HCT116 (cell line): ENCODE measurements around the gene TFF1. TPM values are rescaled to one million over a fixed set of nuclear protein-coding genes. Genes with fewer than 3 reads are reported as not detected.

Experiments used
- ATAC-seq: fragments of 200-7000 bp; cut with Tn5 transposase; 2 replicates; pipeline ENCODE4 v1.9.1; 2020; ENCODE audit warnings: mild to moderate bottlenecking, moderate library complexity
- BruUV-seq: library from RNA; stranded (reverse); fragments of 400-500 nt; replicated peaks from 2 replicates; lab custom pipeline; 2021; lab: Mats Ljungman, UMichigan
- CTCF ChIA-PET: fragments of 300-600 bp; sonication (Branson Sonifier 250); formaldehyde crosslinking; loops from one replicate; lab custom pipeline; 2021; ENCODE audit warnings: antibody characterized with exemption; lab: Charles Lee
- POLR2A ChIA-PET: fragments of 300-600, 350-600 bp; sonication (Branson Sonifier 250); formaldehyde crosslinking; loops from one replicate; lab custom pipeline; 2021; ENCODE audit warnings: antibody characterized with exemption; lab: Charles Lee
- RAD21 ChIA-PET, 2 experiments: fragments of 300-600 bp; sonication (Branson Sonifier 250); formaldehyde crosslinking; loops; one replicate each; lab custom pipeline; 2023; ENCODE audit warnings: low total read pairs in 2 of 2; ENCODE audit not compliant: uncharacterized antibody in 2 of 2, unreplicated experiment in 2 of 2, low non-redundant PET in 1 of 2; lab: Charles Lee
- DNase-seq: peaks from one replicate; pipeline ENCODE4 v3.0.0-alpha.2; 2010; ENCODE audit warnings: low read depth, low spot score
- H2AFZ ChIP-seq: fragments of 200-600 bp; shearing (Covaris generic), sonication (generic); 2 replicates; pipeline ENCODE4 v1.6.1; 2017; ENCODE audit warnings: low read depth, mixed run types, mixed read lengths, antibody characterized with exemption, low read length; ENCODE audit not compliant: poor library complexity, severe bottlenecking
- H3K27ac ChIP-seq: 2 replicates; pipeline ENCODE4 v1.5.1; 2012; ENCODE audit warnings: low read depth, low read length
- H3K27me3 ChIP-seq: fragments of 200-600 bp; sonication (generic); 2 replicates; pipeline ENCODE4 v1.6.1; 2016; ENCODE audit warnings: mixed run types, low read length, mixed read lengths; ENCODE audit not compliant: insufficient read depth
- H3K36me3 ChIP-seq, 2 experiments: fragments of 200-500 bp in 1 of 2; fragments of 200-600 bp in 1 of 2; sonication (Bioruptor generic) in 1 of 2; sonication (generic) in 1 of 2; 2 replicates each; pipeline versions ENCODE4 v1.5.1 to v1.6.1; 2014 to 2016; ENCODE audit warnings: low read length in 2 of 2, inconsistent platforms in 1 of 2, mixed read lengths in 1 of 2, mixed run types in 1 of 2; ENCODE audit not compliant: insufficient read depth in 2 of 2, control insufficient read depth in 1 of 2
- H3K4me1 ChIP-seq, 2 experiments: fragments of 200-600 bp in 1 of 2; sonication (generic) in 1 of 2; 2 replicates each; pipeline versions ENCODE4 v1.5.1 to v1.6.1; 2012 to 2017; ENCODE audit warnings: low read length in 2 of 2, inconsistent platforms in 1 of 2, mild to moderate bottlenecking in 1 of 2, mixed read lengths in 1 of 2, mixed run types in 1 of 2, moderate library complexity in 1 of 2; ENCODE audit not compliant: insufficient read depth in 2 of 2, control insufficient read depth in 1 of 2
- H3K4me2 ChIP-seq: fragments of 200-600 bp; sonication (generic); 2 replicates; pipeline ENCODE4 v1.6.1; 2017; ENCODE audit warnings: mixed run types, low read length, mixed read lengths
- H3K4me3 ChIP-seq, 2 experiments: fragments of 200-600 bp in 1 of 2; sonication (generic) in 1 of 2; replicated peaks in 1 of 2; 2 replicates each; pipeline ENCODE4 v1.5.1; 2011 to 2016; ENCODE audit warnings: low read length in 2 of 2, control low read depth in 1 of 2, low read depth in 1 of 2, mild to moderate bottlenecking in 1 of 2, mixed read lengths in 1 of 2, mixed run types in 1 of 2
- H3K79me2 ChIP-seq: fragments of 200-600 bp; sonication (generic); 2 replicates; pipeline ENCODE4 v1.6.1; 2017; ENCODE audit warnings: mild to moderate bottlenecking, mixed run types, low read length, moderate library complexity, mixed read lengths; ENCODE audit not compliant: insufficient read depth
- H3K9ac ChIP-seq: fragments of 200-600 bp; sonication (generic); 2 replicates; pipeline ENCODE4 v1.6.1; 2016; ENCODE audit warnings: low read length, mixed read lengths
- H3K9me2 ChIP-seq: fragments of 200-600 bp; sonication (generic), shearing (Covaris generic); 2 replicates; pipeline ENCODE4 v1.6.1; 2017; ENCODE audit warnings: mixed run types, mild to moderate bottlenecking, moderate library complexity; ENCODE audit not compliant: insufficient read depth
- H3K9me3 ChIP-seq, 2 experiments: fragments of 200-500 bp in 1 of 2; fragments of 200-600 bp in 1 of 2; sonication (Bioruptor generic) in 1 of 2; sonication (generic) in 1 of 2; 2 replicates each; pipeline ENCODE4 v1.6.1; 2014 to 2017; ENCODE audit warnings: low read length in 2 of 2, mixed read lengths in 2 of 2, inconsistent platforms in 1 of 2, low read depth in 1 of 2, mild to moderate bottlenecking in 1 of 2, mixed run types in 1 of 2, moderate library complexity in 1 of 2; ENCODE audit not compliant: control insufficient read depth in 1 of 2, insufficient read depth in 1 of 2
- H4K20me1 ChIP-seq: fragments of 200-600 bp; sonication (generic), shearing (Covaris generic); 2 replicates; pipeline ENCODE4 v1.6.1; 2017; ENCODE audit warnings: mixed run types, mild to moderate bottlenecking, moderate library complexity; ENCODE audit not compliant: insufficient read depth
- CBX3 ChIP-seq: IDR thresholded peaks from 2 replicates; pipeline ENCODE4 v1.6.1; 2012; ENCODE audit warnings: low read depth
- CEBPB ChIP-seq: IDR thresholded peaks from 2 replicates; pipeline ENCODE4 v1.6.1; 2012; ENCODE audit warnings: low read depth
- POLR2A ChIP-seq: IDR thresholded peaks from 2 replicates; pipeline ENCODE4 v1.7.0; 2011; ENCODE audit warnings: borderline replicate concordance; ENCODE audit not compliant: insufficient read depth, insufficient read length; ENCODE audit errors: extremely low read depth
- POLR2AphosphoS5 ChIP-seq: IDR thresholded peaks from 2 replicates; pipeline ENCODE4 v1.6.1; 2011; ENCODE audit warnings: mild to moderate bottlenecking, low read depth, low read length, moderate library complexity
- YY1 ChIP-seq: IDR thresholded peaks from 2 replicates; pipeline ENCODE4 v1.6.1; 2011; ENCODE audit warnings: low read length, low read depth, moderate library complexity, mild to moderate bottlenecking; ENCODE audit not compliant: insufficient replicate concordance; ENCODE audit errors: extremely low read depth
- ZNF274 ChIP-seq: fragments of 200-500 bp; sonication (Bioruptor generic); IDR thresholded peaks from 2 replicates; pipeline ENCODE4 v1.6.1; 2014; ENCODE audit warnings: mild to moderate bottlenecking, low read depth, low read length, inconsistent platforms
- intact Hi-C: fragments of 100-400 bp; cut with micrococcal nuclease; formaldehyde crosslinking; loops from 2 replicates; pipeline ENCODE4 v1.10.0; 2022
- total RNA-seq: library from RNA; stranded (reverse); gene quantifications from one replicate; pipeline ENCODE4 v1.2.1, GENCODE V29; 2021; ENCODE audit not compliant: unreplicated experiment
- TF ChIP-seq, protein P1 (sequence below): IDR thresholded peaks from 2 replicates; pipeline ENCODE4 v1.6.1; 2012; ENCODE audit warnings: low read depth

TFF1 gene
- total RNA-seq, 1 experiment from 2014 or later: 0.61 TPM

DNA sequence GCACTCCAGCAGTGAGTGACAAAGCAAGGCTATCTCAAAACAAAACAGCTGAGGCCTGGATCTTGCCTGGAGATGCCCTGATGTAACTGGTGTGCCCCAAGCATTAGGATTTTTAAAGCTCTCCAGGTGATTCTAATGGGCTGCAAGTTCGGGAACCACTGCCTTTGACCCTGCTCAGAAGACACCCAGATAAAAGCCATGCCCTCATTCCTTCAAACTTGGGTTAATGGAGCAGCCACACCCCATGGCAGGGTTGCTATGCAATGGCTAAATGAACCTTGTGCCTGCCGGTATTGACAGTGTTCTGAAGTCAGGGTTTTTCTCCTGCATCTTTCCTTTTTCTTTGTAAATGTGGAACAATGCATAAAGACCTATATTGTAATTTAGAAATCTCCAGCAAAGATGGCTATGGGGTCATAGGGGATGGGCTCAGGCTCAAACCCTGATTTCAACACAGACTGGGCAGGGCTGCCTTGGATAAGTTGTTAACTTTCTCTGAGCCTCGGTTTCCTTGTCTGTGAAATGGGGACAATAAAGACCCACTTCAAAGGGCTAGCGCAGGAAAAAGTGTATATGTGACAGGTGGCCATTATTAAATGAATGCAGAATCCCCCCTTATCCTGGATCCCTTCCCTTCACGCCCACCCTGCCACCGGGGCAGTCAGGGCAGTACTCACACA lies 51.6 kb downstream of the TFF1 start:
- Histone ChIP-seq H3K79me2 (no peaks in the 10 kb centered on the region), H3K4me1 (no peaks in the 10 kb centered on the region; a peak in 1 of 4 replicates), H2AFZ (no peak overlapping the region), H3K9me2 (no peaks in the 10 kb centered on the region), H3K4me2 (no peak overlapping the region), H3K9ac (no peak overlapping the region), H3K27ac (no peak overlapping the region), H3K27me3 (no peaks in the 10 kb centered on the region), H4K20me1 (no peaks in the 10 kb centered on the region), H3K4me3 (no peak overlapping the region)
- RAD21 ChIA-PET: no interaction called here
- ATAC-seq: no peak
- DNase-seq: no peak
- BruUV-seq: no TSS peak
- POLR2A ChIA-PET: no interaction called here
- intact Hi-C loops: no loop called here
- CTCF ChIA-PET: no interaction called here
- TF ChIP-seq CBX3 (no peak), CEBPB (no peak), ZNF274 (no peak), YY1 (no peak), POLR2A (no peak), POLR2AphosphoS5 (no peak)
- TF ChIP-seq, protein P1, sequence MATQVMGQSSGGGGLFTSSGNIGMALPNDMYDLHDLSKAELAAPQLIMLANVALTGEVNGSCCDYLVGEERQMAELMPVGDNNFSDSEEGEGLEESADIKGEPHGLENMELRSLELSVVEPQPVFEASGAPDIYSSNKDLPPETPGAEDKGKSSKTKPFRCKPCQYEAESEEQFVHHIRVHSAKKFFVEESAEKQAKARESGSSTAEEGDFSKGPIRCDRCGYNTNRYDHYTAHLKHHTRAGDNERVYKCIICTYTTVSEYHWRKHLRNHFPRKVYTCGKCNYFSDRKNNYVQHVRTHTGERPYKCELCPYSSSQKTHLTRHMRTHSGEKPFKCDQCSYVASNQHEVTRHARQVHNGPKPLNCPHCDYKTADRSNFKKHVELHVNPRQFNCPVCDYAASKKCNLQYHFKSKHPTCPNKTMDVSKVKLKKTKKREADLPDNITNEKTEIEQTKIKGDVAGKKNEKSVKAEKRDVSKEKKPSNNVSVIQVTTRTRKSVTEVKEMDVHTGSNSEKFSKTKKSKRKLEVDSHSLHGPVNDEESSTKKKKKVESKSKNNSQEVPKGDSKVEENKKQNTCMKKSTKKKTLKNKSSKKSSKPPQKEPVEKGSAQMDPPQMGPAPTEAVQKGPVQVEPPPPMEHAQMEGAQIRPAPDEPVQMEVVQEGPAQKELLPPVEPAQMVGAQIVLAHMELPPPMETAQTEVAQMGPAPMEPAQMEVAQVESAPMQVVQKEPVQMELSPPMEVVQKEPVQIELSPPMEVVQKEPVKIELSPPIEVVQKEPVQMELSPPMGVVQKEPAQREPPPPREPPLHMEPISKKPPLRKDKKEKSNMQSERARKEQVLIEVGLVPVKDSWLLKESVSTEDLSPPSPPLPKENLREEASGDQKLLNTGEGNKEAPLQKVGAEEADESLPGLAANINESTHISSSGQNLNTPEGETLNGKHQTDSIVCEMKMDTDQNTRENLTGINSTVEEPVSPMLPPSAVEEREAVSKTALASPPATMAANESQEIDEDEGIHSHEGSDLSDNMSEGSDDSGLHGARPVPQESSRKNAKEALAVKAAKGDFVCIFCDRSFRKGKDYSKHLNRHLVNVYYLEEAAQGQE: no peak
- TF ChIP-seq, all 23 proteins: peak for 0
- no peaks in the 10 kb centered on the region for H3K9me3 ChIP-seq
- no peaks in the 10 kb centered on the region for H3K36me3 ChIP-seq
